ENCODE results near the gene SSRP1. TPM values are rescaled to one million over a fixed set of nuclear protein-coding genes. Genes with fewer than 3 reads are reported as not detected.
"Not testable (repeated sequence)": the region's sequence is repeated elsewhere in the genome, so short reads cannot be mapped to it uniquely, and the experiment has no call there.

Gene SSRP1
- total RNA-seq, 4 donors from 2014 or later, result 76.6 to 155 (median 137) TPM

- peaks cover 0 to 9% (median 5%) of the 10 kb centered on the region in 3 donors for H3K9me3 ChIP-seq
- H3K4me3 ChIP-seq, result no peak overlapping the region
- ATAC-seq (no peak), DNase-seq (no peak)
- in situ Hi-C loops (cut with MboI; ENCODE audit: low sequenced_read_pairs in 4 of 4) (no loop called here), intact Hi-C loops (cut with DNase I; ENCODE audit: low total_unique reads) (no loop called here)
- H3K27ac ChIP-seq, result no peak overlapping the region
- H3K4me1 ChIP-seq, result peaks cover 2 to 9% of the 10 kb centered on the region in 2 donors
- no peaks in the 10 kb centered on the region for H3K27me3 ChIP-seq
- TF ChIP-seq CTCF (IDR thresholded peaks at IDR 0.05 in 4 of 5, conservative IDR thresholded peaks at IDR 0.05 in 1 of 5), result no peak
- TF ChIP-seq POLR2A (IDR thresholded peaks at IDR 0.05), result no peak
- peaks cover 18 to 63% of the 10 kb centered on the region in 2 donors for H3K36me3 ChIP-seq
Observed at GRCh38 chr11:57299150-57299737, 36.4 kb downstream of the SSRP1 start.

- intact Hi-C loops (cut with DNase I; ENCODE audit: low total_unique reads), result no loop called here
- in situ Hi-C loops (cut with MboI; ENCODE audit: low sequenced_read_pairs in 4 of 4), result no loop called here
- no peak overlapping the region for H3K27ac ChIP-seq
- peaks cover 0 to 10% of the 10 kb centered on the region in 2 donors for H3K4me1 ChIP-seq
- no peak overlapping the region for H3K4me3 ChIP-seq
- peaks cover 17 to 48% of the 10 kb centered on the region in 2 donors for H3K36me3 ChIP-seq
- DNase-seq (no peak), ATAC-seq (no peak)
- H3K27me3 ChIP-seq, result no peaks in the 10 kb centered on the region
- no peak for TF ChIP-seq POLR2A (IDR thresholded peaks at IDR 0.05)
- peaks cover 0 to 9% (median 5%) of the 10 kb centered on the region in 3 donors for H3K9me3 ChIP-seq
Observed at GRCh38 chr11:57297221-57297620, 38.5 kb downstream of the SSRP1 start.

- H3K9me3 ChIP-seq; H3K27me3 ChIP-seq; ATAC-seq; intact Hi-C loops (cut with DNase I; ENCODE audit: low total_unique reads); in situ Hi-C loops (cut with MboI; ENCODE audit: low sequenced_read_pairs in 4 of 4); H3K27ac ChIP-seq; DNase-seq; H3K4me3 ChIP-seq; H3K4me1 ChIP-seq: not testable (repeated sequence)
- H3K36me3 ChIP-seq, result peaks cover 15 to 38% of the 10 kb centered on the region in 2 donors
Observed at GRCh38 chr11:57296205-57296604, 39.5 kb downstream of the SSRP1 start.

- Histone ChIP-seq H3K27me3 (no peaks in the 10 kb centered on the region), H3K4me1 (peaks cover 0 to 10% of the 10 kb centered on the region in 2 donors), H3K27ac (peak overlapping the region in 1 of 4 donors; percentile 12), H3K36me3 (peaks cover 1 to 21% of the 10 kb centered on the region in 2 donors), H3K4me3 (no peak overlapping the region), H3K9me3 (peaks cover 0 to 4% (median 3%) of the 10 kb centered on the region in 3 donors)
- intact Hi-C loops (cut with DNase I; ENCODE audit: low total_unique reads), result no loop called here
- no peak for TF ChIP-seq CTCF (IDR thresholded peaks at IDR 0.05 in 4 of 5, conservative IDR thresholded peaks at IDR 0.05 in 1 of 5)
- TF ChIP-seq POLR2A (IDR thresholded peaks at IDR 0.05), result no peak
- in situ Hi-C loops (cut with MboI; ENCODE audit: low sequenced_read_pairs in 4 of 4), result no loop called here
- ATAC-seq, result no peak
- DNase-seq, result no peak
Observed at GRCh38 chr11:57294225-57295131, 41.2 kb downstream of the SSRP1 start.

GRCh38 chr11:57290288-57290687 is 45.4 kb downstream of the SSRP1 start:
- ATAC-seq, result no peak
- in situ Hi-C loops (cut with MboI; ENCODE audit: low sequenced_read_pairs in 4 of 4), result no loop called here

More at GRCh38 chr11:57290288-57290687, 45.4 kb downstream of the SSRP1 start:
- Histone ChIP-seq H3K9me3 (no peaks in the 10 kb centered on the region), H3K27ac (no peak overlapping the region), H3K4me3 (no peak overlapping the region), H3K4me1 (peaks cover 0 to 10% of the 10 kb centered on the region in 2 donors), H3K36me3 (no peaks in the 10 kb centered on the region), H3K27me3 (no peaks in the 10 kb centered on the region)
- DNase-seq, result no peak
- TF ChIP-seq CTCF (IDR thresholded peaks at IDR 0.05 in 4 of 5, conservative IDR thresholded peaks at IDR 0.05 in 1 of 5), result no peak
- no peak for TF ChIP-seq POLR2A (IDR thresholded peaks at IDR 0.05)
- intact Hi-C loops (cut with DNase I; ENCODE audit: low total_unique reads), result no loop called here

Measured in gastrocnemius medialis (tissue), 4 donors.